GM13977 (cell line): ENCODE results near the gene PMAIP1.

Source experiments
- DNase-seq: peaks from one replicate; pipeline ENCODE4 v3.0.0; 2012; ENCODE audit warnings: low spot score
- CTCF ChIP-seq: IDR thresholded peaks from 2 replicates; pipeline ENCODE4 v1.5.1; 2012; ENCODE audit warnings: mild to moderate bottlenecking, control low read depth; ENCODE audit not compliant: insufficient read depth; ENCODE audit errors: extremely low read depth, missing control alignments
- in situ Hi-C: fragments of 300-500 bp; cut with MboI; formaldehyde crosslinking; loops from one replicate; pipeline ENCODE4 v1.12.0; 2022; ENCODE audit warnings: low sequenced_read_pairs, low pct_unique_long_range_greater_than_20kb, mixed read lengths, inconsistent platforms; ENCODE audit not compliant: unreplicated experiment

PMAIP1 gene

GRCh38 chr18:59927246-59927825 is 27.5 kb downstream of the PMAIP1 start:
- peak; percentile 66 for DNase-seq
- in situ Hi-C loops: no loop called here

GRCh38 chr18:59928201-59928600 is 28.4 kb downstream of the PMAIP1 start:
- in situ Hi-C loops: no loop called here
- DNase-seq: no peak
- no peak for TF ChIP-seq CTCF

More at GRCh38 chr18:59927246-59927825, 27.5 kb downstream of the PMAIP1 start:
- no peak for TF ChIP-seq CTCF

DNA sequence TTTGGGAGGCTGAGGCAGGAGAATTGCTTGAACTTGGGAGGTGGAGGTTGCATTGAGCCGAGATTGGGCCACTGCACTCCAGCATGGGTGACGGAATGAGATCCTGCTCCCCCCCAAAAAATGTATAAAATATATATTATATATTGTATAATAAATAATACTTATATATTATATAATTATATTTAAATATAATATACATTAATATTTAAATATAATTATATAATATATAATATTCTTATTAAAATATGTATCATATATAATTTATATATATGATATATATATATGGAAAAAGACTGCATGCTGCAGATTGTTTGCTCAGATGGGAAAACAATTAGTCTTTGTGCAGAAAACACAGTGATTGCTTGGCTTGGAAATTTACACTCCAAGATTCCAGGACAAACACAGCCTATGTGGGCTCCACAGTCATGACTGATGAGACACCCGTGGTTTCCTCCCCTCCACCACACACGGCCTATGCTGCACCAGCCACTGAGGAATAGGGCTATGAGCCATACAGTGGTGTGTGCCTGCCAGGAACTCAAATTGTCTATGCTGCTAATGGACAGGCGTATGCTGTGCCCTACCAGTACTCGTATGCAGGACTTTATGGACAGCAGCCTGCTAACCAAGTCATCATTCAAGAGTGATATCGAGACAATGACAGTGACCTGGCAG is 30.0 kb downstream of the PMAIP1 start:
- DNase-seq: no peak
- no peak for TF ChIP-seq CTCF
- in situ Hi-C loops: no loop called here

GRCh38 chr18:59932401-59932800 is 32.6 kb downstream of the PMAIP1 start:
- no peak for TF ChIP-seq CTCF
- in situ Hi-C loops: no loop called here
- no peak for DNase-seq

DNA sequence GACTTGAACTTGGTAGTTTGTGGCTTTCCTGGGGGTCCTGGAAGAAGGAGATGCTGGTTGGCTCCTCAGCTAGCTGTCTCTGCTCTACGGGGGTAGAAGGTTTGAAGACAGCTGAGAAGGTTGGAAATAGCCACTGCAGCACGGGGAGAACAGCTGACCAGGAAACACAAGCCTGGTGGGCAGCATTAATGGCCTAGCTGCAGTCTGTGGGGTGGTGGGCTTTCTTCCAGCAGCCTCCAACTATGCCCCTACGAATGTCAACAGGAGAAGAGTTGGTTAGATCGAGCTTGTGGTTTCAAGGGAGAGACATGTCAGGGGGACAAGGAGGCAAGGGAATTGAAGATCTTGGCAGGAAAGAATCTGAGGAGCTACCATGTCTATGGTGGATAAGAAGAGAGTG is 38.9 kb downstream of the PMAIP1 start:
- no peak for TF ChIP-seq CTCF
- in situ Hi-C loops: no loop called here
- no peak for DNase-seq

GRCh38 chr18:59939127-59939526 is 39.3 kb downstream of the PMAIP1 start:
- DNase-seq: no peak
- in situ Hi-C loops: no loop called here

More at GRCh38 chr18:59939127-59939526, 39.3 kb downstream of the PMAIP1 start:
- no peak for TF ChIP-seq CTCF
